Adrenal gland (tissue), 5 donors: ENCODE measurements around the gene GLIS2.
A peak's percentile ranks its signal among the peaks of the same experiment; 100 is the strongest.

Experiments used
- POLR2A ChIP-seq, 2 donors: fragments of 450-650 bp; IDR thresholded peaks; one replicate each; pipeline ENCODE4 v1.6.1; 2017; ENCODE audit warnings: antibody characterized with exemption in 2 of 2, mild to moderate bottlenecking in 2 of 2, moderate library complexity in 1 of 2
- TF ChIP-seq, protein P1 (sequence below), 6 experiments: fragments of 450-650 bp in 4 of 6; fragments of 200-600 bp in 2 of 6; sonication (generic) in 1 of 6; IDR thresholded peaks; 1 replicate in 5 of 6; 2 replicates in 1 of 6; pipeline versions ENCODE4 v1.5.1 to v1.8.0; 2016 to 2021; ENCODE audit warnings: antibody characterized with exemption in 6 of 6, mild to moderate bottlenecking in 2 of 6, moderate library complexity in 1 of 6
- donor health status: DM: no; HTN: no; CAD: no.

DNA sequence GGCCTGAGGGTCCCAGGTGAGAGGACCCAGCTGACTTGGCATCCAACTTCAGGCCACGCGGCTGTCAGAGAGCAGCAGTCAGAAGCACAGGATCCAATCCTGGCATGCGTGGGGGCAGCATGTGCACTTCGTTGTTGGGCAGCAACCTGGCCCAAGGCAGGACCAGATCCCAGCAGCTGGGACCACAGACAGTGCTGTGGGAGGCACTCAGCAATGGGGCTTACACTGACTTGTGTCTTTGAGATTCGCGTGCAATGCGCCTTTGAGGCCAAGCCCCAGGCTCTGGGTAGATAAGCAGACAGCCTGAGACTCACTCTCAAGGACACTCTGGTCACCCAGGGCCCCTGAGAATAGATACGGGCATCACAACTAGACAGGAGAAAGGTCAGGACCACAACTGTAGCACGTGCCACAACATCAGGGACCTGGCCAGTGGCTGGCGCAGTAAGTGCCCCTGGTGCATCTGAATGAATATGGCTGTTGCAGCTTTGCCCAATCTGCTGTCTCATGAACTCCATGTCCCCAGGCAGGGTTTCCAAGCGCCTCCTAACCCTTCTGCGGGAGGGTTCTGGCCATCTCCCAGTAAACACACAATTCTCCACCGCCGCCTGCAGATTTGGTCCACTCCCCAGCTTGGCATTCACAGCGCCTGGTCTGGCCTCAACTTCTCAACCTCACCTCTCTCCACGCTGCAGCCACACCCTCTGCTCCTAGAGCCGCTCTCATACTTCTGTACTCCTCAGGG lies 32.1 kb downstream of the GLIS2 start:
- TF ChIP-seq, protein P1, sequence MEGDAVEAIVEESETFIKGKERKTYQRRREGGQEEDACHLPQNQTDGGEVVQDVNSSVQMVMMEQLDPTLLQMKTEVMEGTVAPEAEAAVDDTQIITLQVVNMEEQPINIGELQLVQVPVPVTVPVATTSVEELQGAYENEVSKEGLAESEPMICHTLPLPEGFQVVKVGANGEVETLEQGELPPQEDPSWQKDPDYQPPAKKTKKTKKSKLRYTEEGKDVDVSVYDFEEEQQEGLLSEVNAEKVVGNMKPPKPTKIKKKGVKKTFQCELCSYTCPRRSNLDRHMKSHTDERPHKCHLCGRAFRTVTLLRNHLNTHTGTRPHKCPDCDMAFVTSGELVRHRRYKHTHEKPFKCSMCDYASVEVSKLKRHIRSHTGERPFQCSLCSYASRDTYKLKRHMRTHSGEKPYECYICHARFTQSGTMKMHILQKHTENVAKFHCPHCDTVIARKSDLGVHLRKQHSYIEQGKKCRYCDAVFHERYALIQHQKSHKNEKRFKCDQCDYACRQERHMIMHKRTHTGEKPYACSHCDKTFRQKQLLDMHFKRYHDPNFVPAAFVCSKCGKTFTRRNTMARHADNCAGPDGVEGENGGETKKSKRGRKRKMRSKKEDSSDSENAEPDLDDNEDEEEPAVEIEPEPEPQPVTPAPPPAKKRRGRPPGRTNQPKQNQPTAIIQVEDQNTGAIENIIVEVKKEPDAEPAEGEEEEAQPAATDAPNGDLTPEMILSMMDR (IDR thresholded peaks at IDR 0.05) = no peak
- peak in 1 of 2 donors; percentile 32 for TF ChIP-seq POLR2A (IDR thresholded peaks at IDR 0.05)
